Large intestine (tissue), 3 donors: ENCODE data around the gene CACNA2D4. TPM values are rescaled to one million over a fixed set of nuclear protein-coding genes. Genes with fewer than 3 reads are reported as not detected.

Source experiments
- DNase-seq, 2 donors: peaks; one replicate each; pipeline versions ENCODE4 v3.0.0 to v3.0.0-alpha.2; 2013
- H3K27ac ChIP-seq: one replicate; pipeline ENCODE4 v1.5.1; 2013; ENCODE audit warnings: low read length
- H3K27me3 ChIP-seq: 2 replicates; pipeline ENCODE4 v1.6.1; 2013; ENCODE audit warnings: low read length; ENCODE audit not compliant: control insufficient read depth, insufficient read depth
- H3K36me3 ChIP-seq: 2 replicates; pipeline ENCODE4 v1.6.1; 2013; ENCODE audit warnings: low read length; ENCODE audit not compliant: control insufficient read depth, insufficient read depth
- H3K4me1 ChIP-seq: one replicate; pipeline ENCODE4 v1.6.1; 2013; ENCODE audit warnings: low read length; ENCODE audit not compliant: control insufficient read depth, insufficient read depth
- H3K4me3 ChIP-seq: one replicate; pipeline ENCODE4 v1.5.1; 2013; ENCODE audit warnings: low read length
- H3K9me3 ChIP-seq: one replicate; pipeline ENCODE4 v1.6.1; 2013; ENCODE audit warnings: mild to moderate bottlenecking, low read depth, low read length, moderate library complexity; ENCODE audit not compliant: control insufficient read depth
- WGBS: methylation state at CpG from one replicate; pipeline ENCODE4 v1.1.5; 2013; ENCODE audit warnings: low lambda C conversion rate; ENCODE audit not compliant: insufficient coverage; 5-methylcytosine and 5-hydroxymethylcytosine counted together
- polyA plus RNA-seq: library from polyadenylated mRNA; unstranded; fragments of 120-200 nt; gene quantifications from one replicate; pipeline ENCODE4 v1.2.1, GENCODE V29; 2013

CACNA2D4 gene
- polyA plus RNA-seq, 1 donor: 5.9 TPM

- no peaks in the 10 kb centered on the region for H3K9me3 ChIP-seq
- H3K4me3 ChIP-seq: no peak overlapping the region
- H3K27me3 ChIP-seq: no peaks in the 10 kb centered on the region
- H3K36me3 ChIP-seq: peaks cover 6% of the 10 kb centered on the region
- H3K4me1 ChIP-seq: peaks cover 3% of the 10 kb centered on the region
- no CpG with 5 or more reads among the region's 5 CpGs for WGBS
- no peak overlapping the region for H3K27ac ChIP-seq
- no peak for DNase-seq
Observed at GRCh38 chr12:1934068-1934467, 15.6 kb upstream of the CACNA2D4 start.

DNA sequence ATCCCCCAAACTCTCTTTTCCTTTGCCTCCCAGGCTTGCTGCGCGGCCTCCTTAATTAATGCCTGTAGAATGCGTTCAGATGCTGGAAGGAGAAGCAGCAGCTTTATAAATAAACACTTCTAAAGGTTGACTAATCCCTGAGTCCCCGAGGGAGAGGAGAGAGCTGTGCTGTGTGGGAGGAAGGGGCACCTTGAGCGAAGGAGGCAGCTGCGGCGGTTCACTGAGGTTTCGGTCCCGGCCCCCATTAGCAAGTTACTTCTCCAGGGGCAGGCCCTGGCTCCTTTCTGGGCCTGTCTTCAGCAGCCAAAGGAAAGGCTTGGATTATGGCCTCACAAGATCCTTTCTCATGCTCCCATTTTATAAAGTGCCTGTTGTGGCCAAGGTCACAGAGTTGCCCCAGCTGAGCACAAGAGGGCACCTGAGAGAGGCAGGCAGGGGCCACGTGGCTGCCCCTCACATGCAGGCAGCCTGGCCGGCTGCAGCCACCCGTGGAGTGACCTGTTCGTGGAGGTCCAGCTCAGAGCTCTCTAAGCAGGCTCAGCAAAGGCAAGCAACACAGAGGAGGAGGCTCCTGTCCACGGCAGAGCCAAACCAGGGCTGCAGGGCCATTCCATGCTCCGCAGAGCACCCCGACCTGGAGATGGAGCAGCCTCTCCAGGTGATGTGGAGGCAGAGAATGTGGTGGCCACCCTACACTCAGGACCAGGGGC is 15.0 kb upstream of the CACNA2D4 start:
- Histone ChIP-seq H3K27me3 (no peaks in the 10 kb centered on the region), H3K4me1 (no peaks in the 10 kb centered on the region), H3K4me3 (no peak overlapping the region), H3K9me3 (no peaks in the 10 kb centered on the region), H3K36me3 (peaks cover 6% of the 10 kb centered on the region), H3K27ac (no peak overlapping the region)
- no CpG with 5 or more reads among the region's 16 CpGs for WGBS
- no peak for DNase-seq

- Histone ChIP-seq H3K9me3 (no peaks in the 10 kb centered on the region), H3K27me3 (no peaks in the 10 kb centered on the region), H3K36me3 (no peaks in the 10 kb centered on the region), H3K4me3 (no peak overlapping the region), H3K27ac (no peak overlapping the region), H3K4me1 (no peaks in the 10 kb centered on the region)
- WGBS: no CpG with 5 or more reads among the region's 16 CpGs
- DNase-seq: peak in 1 of 2 donors; percentile 33
Observed at GRCh38 chr12:1932264-1932777, 13.9 kb upstream of the CACNA2D4 start.

GRCh38 chr12:1931642-1932041 is 13.2 kb upstream of the CACNA2D4 start:
- Histone ChIP-seq H3K9me3 (no peaks in the 10 kb centered on the region), H3K4me1 (no peaks in the 10 kb centered on the region), H3K4me3 (no peak overlapping the region), H3K36me3 (no peaks in the 10 kb centered on the region), H3K27me3 (peaks cover 2% of the 10 kb centered on the region), H3K27ac (no peak overlapping the region)
- no peak for DNase-seq
- 100% methylated on average over 1 of the region's 9 CpGs for WGBS

GRCh38 chr12:1930803-1931597 is 12.5 kb upstream of the CACNA2D4 start:
- H3K36me3 ChIP-seq: no peaks in the 10 kb centered on the region
- H3K4me1 ChIP-seq: no peaks in the 10 kb centered on the region
- no peak overlapping the region for H3K4me3 ChIP-seq
- WGBS: no CpG with 5 or more reads among the region's 27 CpGs
- no peak overlapping the region for H3K27ac ChIP-seq
- no peak for DNase-seq
- no peaks in the 10 kb centered on the region for H3K9me3 ChIP-seq
- H3K27me3 ChIP-seq: peaks cover 2% of the 10 kb centered on the region

DNA sequence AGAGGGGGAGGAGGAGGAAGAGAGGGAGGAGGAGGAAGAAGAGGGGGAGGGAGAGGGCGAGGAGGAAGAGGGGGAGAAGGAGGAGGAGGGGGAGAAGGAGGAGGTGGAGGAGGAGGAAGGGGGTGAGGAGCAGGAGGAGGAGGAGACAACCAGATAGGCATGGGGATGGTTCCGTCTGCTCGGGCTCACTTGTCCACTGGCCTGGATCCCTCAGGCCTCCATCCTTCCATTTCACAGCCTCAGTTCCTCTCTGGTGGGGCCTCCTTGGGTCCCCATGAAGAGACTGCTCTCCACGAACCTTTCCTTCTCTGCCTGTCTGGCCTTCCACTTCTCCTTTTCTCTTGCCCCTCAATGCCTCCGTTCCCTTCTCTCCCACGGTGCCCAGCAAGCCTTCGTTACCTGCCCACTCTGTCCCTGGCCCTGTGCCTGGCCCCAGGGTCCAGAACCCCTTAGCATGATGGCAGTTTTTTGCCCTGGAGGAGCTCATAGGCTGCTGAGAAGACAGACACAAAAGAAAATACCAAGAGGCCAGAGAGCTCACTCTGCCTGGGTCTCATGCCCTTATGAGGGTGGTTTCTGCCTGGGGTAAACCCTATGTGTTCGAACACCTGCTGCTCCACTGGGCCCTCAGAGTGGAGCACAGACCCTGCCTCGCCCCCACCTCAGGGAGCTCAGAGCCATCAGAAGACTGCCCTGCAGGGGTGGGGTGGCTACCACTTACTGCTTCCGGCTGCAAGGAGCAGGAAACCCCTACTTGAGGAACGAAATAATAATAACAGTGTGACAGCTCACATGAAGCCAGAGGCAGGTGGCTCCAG is 11.7 kb upstream of the CACNA2D4 start:
- no CpG with 5 or more reads among the region's 11 CpGs for WGBS
- no peaks in the 10 kb centered on the region for H3K4me1 ChIP-seq

DNA sequence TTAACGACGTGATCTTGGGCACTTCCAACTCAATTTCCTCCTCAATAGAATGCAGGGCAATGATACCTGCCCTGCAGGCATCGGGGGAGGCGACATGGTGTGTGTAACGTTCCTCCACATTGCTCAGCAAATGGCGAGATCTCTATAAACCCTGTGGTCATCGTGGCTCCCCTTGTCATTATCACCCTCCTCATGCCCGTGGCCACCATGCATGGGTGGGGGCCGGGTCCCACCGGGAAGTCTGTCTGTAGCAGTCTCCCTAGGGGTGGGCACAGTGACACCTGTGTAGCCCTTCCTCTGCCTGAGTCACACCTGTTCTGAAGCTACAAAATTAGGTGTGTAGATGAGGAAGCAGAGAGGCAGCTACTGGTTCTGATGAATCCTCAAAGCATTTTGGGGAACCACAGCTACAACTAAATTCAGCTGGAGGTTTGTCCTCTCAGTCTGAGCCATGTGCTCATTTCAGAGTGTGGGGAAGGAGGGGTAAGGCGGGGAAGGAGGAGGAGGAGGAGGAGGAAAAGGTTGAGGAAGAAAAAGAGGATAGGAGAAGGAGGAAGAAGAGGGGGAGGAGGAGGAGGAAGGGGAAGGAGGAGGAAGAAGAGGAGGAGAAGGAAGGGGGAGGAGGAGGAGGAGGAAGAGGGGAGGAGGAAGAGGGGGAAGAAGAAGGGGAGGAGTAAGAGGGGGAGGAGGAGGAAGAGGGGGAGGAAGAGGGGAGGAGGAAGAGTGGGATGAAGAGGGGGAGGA is 11.0 kb upstream of the CACNA2D4 start:
- no peak for DNase-seq
- no peaks in the 10 kb centered on the region for H3K4me1 ChIP-seq
- peaks cover 2% of the 10 kb centered on the region for H3K27me3 ChIP-seq
- no peaks in the 10 kb centered on the region for H3K36me3 ChIP-seq
- H3K27ac ChIP-seq: no peak overlapping the region
- no peak overlapping the region for H3K4me3 ChIP-seq
- H3K9me3 ChIP-seq: no peaks in the 10 kb centered on the region
- WGBS: no CpG with 5 or more reads among the region's 11 CpGs

More for the DNA sequence above, 11.7 kb upstream of the CACNA2D4 start:
- Histone ChIP-seq H3K27ac (no peak overlapping the region), H3K9me3 (no peaks in the 10 kb centered on the region), H3K4me3 (no peak overlapping the region), H3K36me3 (no peaks in the 10 kb centered on the region), H3K27me3 (peaks cover 2% of the 10 kb centered on the region)
- DNase-seq: no peak

GRCh38 chr12:1928439-1929121 is 10.1 kb upstream of the CACNA2D4 start:
- Histone ChIP-seq H3K9me3 (no peaks in the 10 kb centered on the region), H3K4me3 (no peak overlapping the region), H3K27me3 (peaks cover 2% of the 10 kb centered on the region), H3K4me1 (no peaks in the 10 kb centered on the region), H3K36me3 (no peaks in the 10 kb centered on the region), H3K27ac (no peak overlapping the region)
- DNase-seq: no peak
- WGBS: no CpG with 5 or more reads among the region's 22 CpGs

GRCh38 chr12:1927751-1928351 is 9.4 kb upstream of the CACNA2D4 start:
- Histone ChIP-seq H3K9me3 (no peaks in the 10 kb centered on the region), H3K27me3 (peaks cover 2% of the 10 kb centered on the region), H3K27ac (no peak overlapping the region), H3K4me3 (no peak overlapping the region), H3K36me3 (no peaks in the 10 kb centered on the region), H3K4me1 (no peaks in the 10 kb centered on the region)
- no peak for DNase-seq
- WGBS: no CpG with 5 or more reads among the region's 15 CpGs
